GM12878 (cell line): ENCODE measurements around the gene SLC19A1. TPM values are rescaled to one million over a fixed set of nuclear protein-coding genes. Genes with fewer than 3 reads are reported as not detected.

Experiments
- CEBPB ChIP-seq, 2 experiments: fragments of 150-350 bp in 1 of 2; IDR thresholded peaks; 2 replicates each; pipeline ENCODE4 v1.6.1; 2012 to 2014; ENCODE audit warnings: low read depth in 2 of 2, low read length in 2 of 2, borderline replicate concordance in 1 of 2, inconsistent platforms in 1 of 2
- ETV6 ChIP-seq, 2 experiments: fragments of 450-650 bp in 1 of 2; IDR thresholded peaks in 1 of 2; conservative IDR thresholded peaks in 1 of 2; 2 replicates each; pipeline ENCODE4 v1.6.1; 2014; ENCODE audit warnings: antibody characterized with exemption in 1 of 2, borderline replicate concordance in 1 of 2, low read depth in 1 of 2, mild to moderate bottlenecking in 1 of 2, moderate library complexity in 1 of 2
- HDGF ChIP-seq: fragments of 450-650 bp; IDR thresholded peaks from 2 replicates; pipeline ENCODE4 v1.6.1; 2016; ENCODE audit warnings: antibody characterized with exemption
- HSF1 ChIP-seq: fragments of 150-350 bp; IDR thresholded peaks from 2 replicates; pipeline ENCODE4 v1.6.1; 2014; ENCODE audit warnings: mild to moderate bottlenecking, low read depth, low read length
- NKRF ChIP-seq: fragments of 450-650 bp; conservative IDR thresholded peaks from 2 replicates; pipeline ENCODE4 v1.6.1; 2017; ENCODE audit warnings: mild to moderate bottlenecking, moderate library complexity
- NR2C1 ChIP-seq: fragments of 450-650 bp; IDR thresholded peaks from 2 replicates; pipeline ENCODE4 v1.6.1; 2017; ENCODE audit warnings: antibody characterized with exemption, mild to moderate bottlenecking, moderate library complexity
- SPI1 ChIP-seq: IDR thresholded peaks from 2 replicates; pipeline ENCODE4 v1.6.1; 2011; ENCODE audit warnings: low read depth, mild to moderate bottlenecking, low read length, moderate library complexity, borderline replicate concordance; ENCODE audit not compliant: insufficient read depth
- STAT3 ChIP-seq: IDR thresholded peaks from 2 replicates; pipeline ENCODE4 v1.6.1; 2011; ENCODE audit warnings: low read depth, low read length, improper control_type of control experiment
- ZBTB4 ChIP-seq: fragments of 450-650 bp; formaldehyde crosslinking; IDR thresholded peaks from 2 replicates; pipeline ENCODE4 v1.4.0; 2022; ENCODE audit warnings: mild to moderate bottlenecking, moderate library complexity
- ZNF274 ChIP-seq: IDR thresholded peaks from one replicate; pipeline ENCODE4 v1.8.0; 2011; ENCODE audit not compliant: insufficient read length, insufficient read depth
- polyA plus RNA-seq, 11 experiments: library from polyadenylated mRNA; depleted of rRNA in 4 of 11; unstranded in 6 of 11; stranded (reverse) in 5 of 11; fragments of >200 nt; fragmentation: Nextera tagmentation in 4 of 11; fragmentation: Illumina TruSeq in 1 of 11; extraction: Ambion mirVana in 4 of 11; extraction: Trizol in 1 of 11; gene quantifications; 1 replicate in 1 of 11; 2 replicates in 10 of 11; pipeline versions ENCODE4 v1.2.1 to v1.2.3, GENCODE V29; 2011 to 2016; ENCODE audit warnings: inconsistent platforms in 2 of 11, missing spikeins in 2 of 11, low read depth in 1 of 11
- total RNA-seq, 4 experiments: library from RNA; depleted of rRNA in 3 of 4; stranded (reverse); fragments of >200 nt in 3 of 4; fragmentation: Illumina TruSeq in 1 of 4; extraction: Trizol in 1 of 4; gene quantifications; 2 replicates each; pipeline versions ENCODE4 v1.2.1 to v1.2.3, GENCODE V29; 2013 to 2021

The SLC19A1 gene
- total and polyA plus RNA-seq, 10 of the 15 experiments (the other 5 are each of a cell fraction or from before 2014, with no cell fraction given): 0.42 to 49.7 (median 12.2) TPM

GRCh38 chr21:45540601-45540970, 1.7 kb downstream of the SLC19A1 start (continued):
- TF ChIP-seq SPI1 (no peak), NR2C1 (no peak), HDGF (no peak), ETV6 (conservative IDR thresholded peaks at IDR 0.05 in 1 of 2, IDR thresholded peaks at IDR 0.05 in 1 of 2; ENCODE audit: borderline replicate concordance in 1 of 2, low read depth in 1 of 2) (no peak), CEBPB (IDR thresholded peaks at IDR 0.05; ENCODE audit: borderline replicate concordance in 1 of 2, low read depth in 2 of 2, low read length in 2 of 2) (no peak), ZNF274 (no peak), ZBTB4 (no peak), STAT3 (no peak), NKRF (no peak), HSF1 (no peak)
